A172 (cell line): ENCODE data around the gene CIRBP. TPM values are rescaled to one million over a fixed set of nuclear protein-coding genes. Genes with fewer than 3 reads are reported as not detected.
"Not testable (repeated sequence)": the region's sequence is repeated elsewhere in the genome, so short reads cannot be mapped to it uniquely, and the experiment has no call there.

Experiments used
- DNase-seq: peaks from one replicate; pipeline ENCODE4 v3.0.0-alpha.2; 2015; ENCODE audit warnings: low spot score
- total RNA-seq: library from RNA; depleted of rRNA; stranded (reverse); fragments of >200 nt; shearing (Covaris generic); gene quantifications from 2 replicates; pipeline ENCODE4 v1.2.3, GENCODE V29; 2014; rRNA removed

CIRBP gene
- total RNA-seq, 1 experiment from 2014 or later: 124 TPM

DNA sequence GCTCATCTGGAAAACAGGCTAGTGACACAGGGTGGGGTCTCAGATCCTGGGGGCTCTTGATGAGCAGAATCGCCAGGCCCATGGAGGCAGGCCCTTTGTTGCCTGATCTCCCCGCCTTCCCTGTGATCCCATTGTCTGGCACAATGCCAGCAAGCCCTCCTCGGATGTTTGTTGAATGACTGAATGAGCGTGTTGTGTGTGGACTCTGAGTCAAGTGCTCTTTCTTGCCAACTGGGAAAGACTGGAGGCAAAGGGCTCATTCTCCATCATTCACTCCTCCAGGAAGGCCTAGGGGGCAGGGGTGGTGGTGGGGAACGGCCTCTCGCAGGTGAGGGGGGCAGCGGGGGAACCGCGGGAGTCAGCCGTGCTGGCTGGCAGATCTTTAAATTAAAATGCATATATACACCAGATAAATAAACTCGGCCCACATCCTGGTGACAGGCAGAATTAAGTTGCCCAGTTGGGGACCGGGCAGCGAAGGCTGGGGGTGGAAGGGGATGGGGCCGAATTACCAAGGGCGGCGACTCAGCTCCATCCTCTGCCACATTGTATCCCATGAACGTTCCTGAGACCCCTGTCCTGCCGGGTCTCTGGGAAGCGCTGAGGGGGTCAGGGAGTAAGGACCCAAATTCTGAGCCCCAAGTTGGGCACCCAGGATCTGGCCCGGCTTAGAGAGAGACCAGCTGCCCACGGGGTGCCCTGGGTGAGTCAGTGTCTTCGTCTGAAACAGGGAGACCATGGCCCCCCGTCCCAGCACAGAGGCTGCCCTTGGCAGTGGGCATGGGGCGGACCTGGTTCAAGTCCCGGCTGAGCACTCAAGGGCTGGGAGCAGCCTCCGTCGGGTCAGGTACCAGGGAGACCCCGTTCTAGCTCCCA lies 41.1 kb downstream of the CIRBP start:
- no peak for DNase-seq

DNA sequence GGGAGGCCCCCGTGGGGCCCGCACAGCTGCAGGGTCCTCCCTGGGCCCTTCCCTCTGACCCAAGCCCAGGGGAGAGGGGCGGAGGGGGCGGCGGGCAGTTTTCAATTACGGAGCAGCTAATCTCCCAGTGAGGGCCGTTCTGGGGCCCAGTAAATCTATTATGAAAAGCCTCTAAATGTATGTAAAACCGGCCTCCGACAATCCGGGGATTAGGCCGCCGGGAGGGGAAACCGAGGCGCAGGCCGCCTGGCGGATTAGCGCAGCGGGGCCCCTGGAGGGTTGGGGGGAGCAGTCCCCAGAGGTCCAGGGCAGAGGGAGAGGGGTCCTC lies 41.7 kb downstream of the CIRBP start:
- DNase-seq: no peak

GRCh38 chr19:1311543-1312091 lies 42.5 kb downstream of the CIRBP start:
- DNase-seq: peak; percentile 31

DNA sequence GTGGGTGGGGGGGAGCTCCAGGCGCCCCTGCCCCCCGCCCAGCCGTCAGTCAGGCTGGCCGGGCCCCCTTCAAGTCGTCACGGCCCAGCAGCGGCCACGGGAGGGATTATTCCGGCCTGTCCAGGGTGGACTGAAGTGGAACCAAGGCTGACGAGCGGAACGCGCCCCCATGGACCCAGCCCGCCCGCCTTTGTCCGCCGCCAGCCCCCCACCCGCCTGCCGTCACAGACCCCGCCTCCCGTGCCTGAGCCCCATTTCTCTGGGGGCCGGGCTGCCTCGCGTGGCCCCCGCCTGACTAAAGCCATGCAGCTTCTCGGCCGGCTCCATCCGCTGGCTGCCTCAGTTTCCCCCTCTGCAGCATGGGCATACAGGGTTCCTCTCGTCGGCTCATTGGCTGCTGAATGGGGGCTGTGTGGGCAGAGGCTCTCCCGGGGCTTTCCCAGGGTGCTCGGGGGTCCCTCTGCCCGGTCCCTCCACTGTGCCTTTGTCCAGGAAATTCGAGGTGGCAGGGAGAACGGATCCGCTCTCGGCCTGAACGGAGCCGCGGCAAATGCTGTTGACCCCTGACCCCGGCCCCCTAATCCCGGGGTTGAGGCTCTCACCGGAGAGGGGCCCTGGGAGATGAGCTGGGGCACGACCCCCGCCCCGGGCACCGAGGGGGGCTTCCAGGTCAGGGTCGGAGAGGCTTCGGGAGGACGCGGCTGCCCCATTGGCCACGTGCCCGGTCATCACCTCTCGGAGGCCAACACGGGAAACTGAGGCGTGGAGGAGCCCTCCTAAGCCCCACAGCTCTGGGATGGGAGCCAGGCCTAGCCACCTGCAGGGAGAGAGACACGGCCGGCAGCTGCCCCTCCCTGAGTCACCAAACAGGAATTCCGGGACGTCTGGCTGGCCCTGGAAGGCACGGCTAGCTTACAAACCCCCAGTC lies 43.9 kb downstream of the CIRBP start:
- peak; percentile 85 for DNase-seq

DNA sequence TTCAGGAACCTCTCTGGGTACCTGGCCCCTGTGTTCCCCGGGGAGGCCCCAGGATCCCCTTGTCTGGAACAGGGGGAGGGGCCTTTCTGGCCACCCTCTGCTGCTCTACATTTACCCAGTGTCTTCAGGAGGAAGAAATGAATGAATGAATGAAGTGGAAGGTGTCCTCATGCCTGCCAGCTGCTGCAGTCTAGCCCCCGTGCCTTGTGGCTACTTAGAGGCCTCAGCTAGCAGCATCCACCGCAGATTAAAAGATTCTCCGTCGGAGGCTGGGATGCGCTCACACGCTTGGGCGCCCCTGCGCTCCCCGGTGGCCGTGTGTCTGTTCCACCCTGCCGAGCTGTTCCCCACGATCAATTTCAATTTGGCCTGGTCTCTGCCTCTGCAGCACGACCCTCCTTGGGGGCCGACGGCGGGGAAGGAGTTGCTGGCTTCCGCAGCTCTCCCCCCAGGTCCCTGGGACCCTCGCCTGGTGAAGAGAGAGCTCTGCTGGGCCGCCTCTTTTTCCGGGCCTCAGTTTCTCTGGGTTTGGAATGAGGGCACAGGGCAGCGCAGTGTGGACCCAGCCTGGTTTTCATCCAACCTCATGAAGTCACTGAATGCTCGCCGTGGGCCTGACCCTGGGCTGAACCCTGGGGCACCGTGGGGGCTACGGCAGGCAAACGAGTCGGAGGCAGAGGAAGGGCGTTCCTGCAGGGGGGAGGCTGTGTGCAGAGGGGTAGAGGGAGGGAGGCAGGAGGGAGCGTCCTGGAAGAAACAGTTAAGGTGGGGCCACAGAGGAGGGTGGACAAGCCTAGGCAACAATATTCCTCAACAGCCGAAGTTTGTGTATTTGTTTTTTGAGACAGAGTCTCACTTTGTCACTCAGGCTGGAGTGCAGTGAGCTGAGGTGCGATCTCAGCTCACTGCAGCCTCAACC lies 44.8 kb downstream of the CIRBP start:
- no peak for DNase-seq

- no peak for DNase-seq
Measured at GRCh38 chr19:1315470-1316166, 46.5 kb downstream of the CIRBP start.

- DNase-seq: no peak
Measured at GRCh38 chr19:1316466-1316865, 47.3 kb downstream of the CIRBP start.

GRCh38 chr19:1317274-1318003 lies 48.3 kb downstream of the CIRBP start:
- DNase-seq: no peak

GRCh38 chr19:1318678-1319471 lies 49.7 kb downstream of the CIRBP start:
- no peak for DNase-seq

- DNase-seq: not testable (repeated sequence)
Measured at GRCh38 chr19:1320282-1320650, 51.1 kb downstream of the CIRBP start.

GRCh38 chr19:1321539-1321938 lies 52.4 kb downstream of the CIRBP start:
- DNase-seq: no peak

- DNase-seq: no peak
Measured at GRCh38 chr19:1322198-1322981, 53.3 kb downstream of the CIRBP start.

GRCh38 chr19:1324249-1324805 lies 55.2 kb downstream of the CIRBP start:
- DNase-seq: no peak

Other genes starting within 250 kb of the CIRBP start
- 104 and 131 TPM in 2 replicates for gene TMEM259, start 248.2 kb upstream of the CIRBP start, total RNA-seq
- gene RNU6-2, start 247.8 kb upstream of the CIRBP start, total RNA-seq: not detected in 2 replicates
- gene CNN2, start 242.7 kb upstream of the CIRBP start, total RNA-seq: 219 and 243 TPM in 2 replicates
- gene ABCA7, start 229.2 kb upstream of the CIRBP start, total RNA-seq: 5.1 and 8.6 TPM in 2 replicates
- 3.1 and 4.9 TPM in 2 replicates for gene ARHGAP45, start 202.2 kb upstream of the CIRBP start, total RNA-seq
- 265 and 318 TPM in 2 replicates for gene POLR2E, start 174.0 kb upstream of the CIRBP start, total RNA-seq
- gene GPX4, start 165.3 kb upstream of the CIRBP start, total RNA-seq: 323 and 353 TPM in 2 replicates
- 37.0 and 51.1 TPM in 2 replicates for gene SBNO2, start 95.1 kb upstream of the CIRBP start, total RNA-seq
- gene STK11, start 63.6 kb upstream of the CIRBP start, total RNA-seq: 87.8 and 98.9 TPM in 2 replicates
- gene CBARP, start 31.3 kb upstream of the CIRBP start, total RNA-seq: 0.93 and 0.95 TPM in 2 replicates
- 42.2 and 78.9 TPM in 2 replicates for gene ATP5F1D, start 27.6 kb upstream of the CIRBP start, total RNA-seq
- gene MIDN, start 20.7 kb upstream of the CIRBP start, total RNA-seq: 7.0 and 19.2 TPM in 2 replicates
- 90.5 and 93.6 TPM in 2 replicates for gene FAM174C, start 6.2 kb downstream of the CIRBP start, total RNA-seq
- gene EFNA2, start 16.5 kb downstream of the CIRBP start, total RNA-seq: 9.1 and 9.9 TPM in 2 replicates
- 169 and 186 TPM in 2 replicates for gene NDUFS7, start 114.6 kb downstream of the CIRBP start, total RNA-seq
- 101 and 117 TPM in 2 replicates for gene GAMT, start 132.2 kb downstream of the CIRBP start, total RNA-seq
- gene DAZAP1, start 138.3 kb downstream of the CIRBP start, total RNA-seq: 84.8 and 110 TPM in 2 replicates
- gene RPS15, start 169.1 kb downstream of the CIRBP start, total RNA-seq: 2,554 and 2,923 TPM in 2 replicates
- gene APC2, start 180.8 kb downstream of the CIRBP start, total RNA-seq: 0.79 and 5.5 TPM in 2 replicates
- gene C19orf25, start 209.9 kb downstream of the CIRBP start, total RNA-seq: 44.0 and 60.4 TPM in 2 replicates
- 3.1 and 5.4 TPM in 2 replicates for gene PCSK4, start 221.0 kb downstream of the CIRBP start, total RNA-seq
- gene REEP6, start 221.8 kb downstream of the CIRBP start, total RNA-seq: 4.1 and 4.3 TPM in 2 replicates
- 3.9 and 6.4 TPM in 2 replicates for gene ADAMTSL5, start 243.7 kb downstream of the CIRBP start, total RNA-seq